OCI-LY1 (cell line): Measurements from ENCODE around the gene CD55.

Source experiments
- H2AFZ ChIP-seq: fragments of 200-600 bp; sonication (generic), shearing (Covaris generic); 2 replicates; pipeline ENCODE4 v1.6.0; 2014; ENCODE audit warnings: antibody characterized with exemption, mild to moderate bottlenecking, low read length
- H3F3A ChIP-seq: fragments of 200-600 bp; sonication (generic), shearing (Covaris generic); 2 replicates; pipeline ENCODE4 v1.6.0; 2014; ENCODE audit warnings: mild to moderate bottlenecking, antibody characterized with exemption, low read length, moderate library complexity; ENCODE audit not compliant: insufficient read depth
- H3K27ac ChIP-seq: fragments of 200-600 bp; sonication (generic); 2 replicates; pipeline ENCODE4 v1.5.1; 2014; ENCODE audit warnings: low read length, mixed run types, mild to moderate bottlenecking, low read depth; ENCODE audit not compliant: poor library complexity, severe bottlenecking
- H3K27me3 ChIP-seq: fragments of 200-600 bp; sonication (generic); 2 replicates; pipeline ENCODE4 v1.6.0; 2014; ENCODE audit warnings: antibody characterized with exemption, mild to moderate bottlenecking, low read length, moderate library complexity; ENCODE audit not compliant: insufficient read depth
- H3K36me3 ChIP-seq: fragments of 200-600 bp; sonication (generic); 2 replicates; pipeline ENCODE4 v1.6.1; 2014; ENCODE audit warnings: mild to moderate bottlenecking, antibody characterized with exemption, low read length, moderate library complexity, mixed read lengths; ENCODE audit not compliant: insufficient read depth
- H3K4me1 ChIP-seq: fragments of 200-600 bp; sonication (generic); 2 replicates; pipeline ENCODE4 v1.5.1; 2014; ENCODE audit warnings: mild to moderate bottlenecking, low read length, moderate library complexity; ENCODE audit not compliant: insufficient read depth, severe bottlenecking
- H3K4me2 ChIP-seq: fragments of 200-600 bp; sonication (generic), shearing (Covaris generic); 2 replicates; pipeline ENCODE4 v1.6.1; 2014; ENCODE audit warnings: low read length
- H3K4me3 ChIP-seq: fragments of 200-600 bp; sonication (generic); 2 replicates; pipeline ENCODE4 v1.5.1; 2014; ENCODE audit warnings: low read length, low read depth, mild to moderate bottlenecking, mixed read lengths; ENCODE audit not compliant: poor library complexity, severe bottlenecking
- H3K79me2 ChIP-seq: fragments of 200-600 bp; shearing (Covaris generic); 2 replicates; pipeline ENCODE4 v1.6.1; 2016; ENCODE audit warnings: mixed run types, low read length, mixed read lengths; ENCODE audit not compliant: insufficient read depth
- H3K9ac ChIP-seq: fragments of 200-600 bp; sonication (generic), shearing (Covaris generic); 2 replicates; pipeline ENCODE4 v1.6.1; 2014; ENCODE audit warnings: mild to moderate bottlenecking, low read length, mixed read lengths
- H3K9me2 ChIP-seq: fragments of 200-600 bp; sonication (generic), shearing (Covaris generic); 2 replicates; pipeline ENCODE4 v1.6.1; 2014; ENCODE audit warnings: low read depth, mild to moderate bottlenecking, low read length, mixed read lengths
- H3K9me3 ChIP-seq: fragments of 200-600 bp; shearing (Covaris generic); 2 replicates; pipeline ENCODE4 v1.6.1; 2014; ENCODE audit warnings: low read length, mixed read lengths
- H4K20me1 ChIP-seq: fragments of 200-600 bp; sonication (generic), shearing (Covaris generic); 2 replicates; pipeline ENCODE4 v1.6.0; 2016; ENCODE audit warnings: mild to moderate bottlenecking, low read length; ENCODE audit not compliant: insufficient read depth
- CTCF ChIP-seq: fragments of 200-600 bp; sonication (generic), shearing (Covaris generic); IDR thresholded peaks from 2 replicates; pipeline ENCODE4 v1.5.1; 2017; ENCODE audit warnings: mild to moderate bottlenecking, antibody characterized with exemption, low read length, moderate library complexity, mixed read lengths
- EZH2 ChIP-seq: fragments of 200-600 bp; sonication (generic), shearing (Covaris generic); IDR thresholded peaks from 2 replicates; pipeline ENCODE4 v1.8.0; 2017; ENCODE audit warnings: borderline replicate concordance, mixed run types, mild to moderate bottlenecking, antibody characterized with exemption, low read length, moderate library complexity, mixed read lengths

The CD55 gene

GRCh38 chr1:207304710-207305488 lies 16.6 kb upstream of the CD55 start:
- Histone ChIP-seq H3K27ac (no peak overlapping the region), H4K20me1 (no peaks in the 10 kb centered on the region), H3K4me3 (no peak overlapping the region), H3K27me3 (no peaks in the 10 kb centered on the region), H3F3A (no peaks in the 10 kb centered on the region), H3K9ac (no peak overlapping the region), H3K36me3 (no peaks in the 10 kb centered on the region), H2AFZ (no peak overlapping the region), H3K9me3 (no peaks in the 10 kb centered on the region), H3K4me2 (no peak overlapping the region), H3K9me2 (no peaks in the 10 kb centered on the region), H3K79me2 (no peaks in the 10 kb centered on the region), H3K4me1 (peaks cover 5% of the 10 kb centered on the region)
- TF ChIP-seq EZH2 (no peak), CTCF (no peak)

- no peak overlapping the region for H3K27ac ChIP-seq
- no peaks in the 10 kb centered on the region for H3K79me2 ChIP-seq
- no peaks in the 10 kb centered on the region for H3K9me3 ChIP-seq
- TF ChIP-seq EZH2: no peak
- no peak for TF ChIP-seq CTCF
- no peaks in the 10 kb centered on the region for H4K20me1 ChIP-seq
- H3K4me1 ChIP-seq: peaks cover 9% of the 10 kb centered on the region
- H3K27me3 ChIP-seq: no peaks in the 10 kb centered on the region
- no peaks in the 10 kb centered on the region for H3F3A ChIP-seq
- H3K4me2 ChIP-seq: no peak overlapping the region
- no peaks in the 10 kb centered on the region for H3K9me2 ChIP-seq
- no peak overlapping the region for H3K4me3 ChIP-seq
- no peaks in the 10 kb centered on the region for H3K36me3 ChIP-seq
- no peak overlapping the region for H3K9ac ChIP-seq
- H2AFZ ChIP-seq: no peak overlapping the region
These were observed 16.0 kb upstream of the CD55 start for GRCh38 chr1:207305489-207305873.

GRCh38 chr1:207306023-207306422 lies 15.5 kb upstream of the CD55 start:
- Histone ChIP-seq H2AFZ (no peak overlapping the region), H3K9me3 (no peaks in the 10 kb centered on the region), H3K79me2 (no peaks in the 10 kb centered on the region), H4K20me1 (no peaks in the 10 kb centered on the region), H3K27ac (no peak overlapping the region), H3K4me3 (no peak overlapping the region), H3K4me2 (no peak overlapping the region), H3F3A (no peaks in the 10 kb centered on the region), H3K9me2 (no peaks in the 10 kb centered on the region), H3K36me3 (no peaks in the 10 kb centered on the region), H3K4me1 (peaks cover 9% of the 10 kb centered on the region), H3K27me3 (no peaks in the 10 kb centered on the region), H3K9ac (no peak overlapping the region)
- TF ChIP-seq CTCF: no peak
